ENCODE results near the gene BPGM.

The BPGM gene

DNA sequence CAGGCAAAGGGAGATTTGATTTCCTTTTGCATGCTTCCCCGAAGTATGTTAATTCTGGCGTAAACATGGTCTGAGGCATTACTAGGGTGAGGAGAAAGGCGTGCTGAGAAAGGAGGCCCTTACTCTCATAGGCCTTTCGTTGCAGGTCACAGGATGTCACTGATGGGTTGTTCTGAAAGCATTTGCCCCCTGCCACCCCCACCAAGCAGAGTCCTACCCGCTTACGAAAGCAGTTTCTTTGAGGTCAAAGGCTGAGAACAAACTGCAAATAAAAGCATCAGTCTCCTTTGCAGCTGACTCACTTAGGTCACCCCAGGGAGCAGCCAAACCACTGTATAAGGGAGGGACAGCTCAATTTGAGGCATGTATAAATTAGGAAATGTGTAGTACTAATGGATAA is 57.1 kb downstream of the BPGM start:
- Histone ChIP-seq H3K27me3 (ENCODE audit: insufficient read depth, low read length, poor library complexity, severe bottlenecking) (no peaks in the 10 kb centered on the region), H3K36me3 (ENCODE audit: insufficient read depth, low read length) (no peaks in the 10 kb centered on the region), H3K79me2 (ENCODE audit: insufficient read depth, low read length) (no peaks in the 10 kb centered on the region), H2AFZ (ENCODE audit: low read length) (no peak overlapping the region), H3K9me2 (replicated peaks; ENCODE audit: low read depth, low read length) (no peaks in the 10 kb centered on the region), H3F3A (ENCODE audit: low read depth) (no peaks in the 10 kb centered on the region), H3K4me2 (ENCODE audit: low read depth, low read length, poor library complexity, severe bottlenecking) (no peak overlapping the region), H3K9ac (ENCODE audit: low read depth, low read length, poor library complexity, severe bottlenecking) (no peak overlapping the region), H3K4me3 (ENCODE audit: low read length, poor library complexity, severe bottlenecking) (no peak overlapping the region), H3K4me1 (ENCODE audit: insufficient read depth, low read length, poor library complexity, severe bottlenecking) (no peaks in the 10 kb centered on the region), H3K9me3 (ENCODE audit: insufficient read depth, low read depth, low read length) (no peaks in the 10 kb centered on the region), H4K20me1 (ENCODE audit: insufficient read depth, low read length, poor library complexity, severe bottlenecking) (no peaks in the 10 kb centered on the region)
- TF ChIP-seq, protein P1, sequence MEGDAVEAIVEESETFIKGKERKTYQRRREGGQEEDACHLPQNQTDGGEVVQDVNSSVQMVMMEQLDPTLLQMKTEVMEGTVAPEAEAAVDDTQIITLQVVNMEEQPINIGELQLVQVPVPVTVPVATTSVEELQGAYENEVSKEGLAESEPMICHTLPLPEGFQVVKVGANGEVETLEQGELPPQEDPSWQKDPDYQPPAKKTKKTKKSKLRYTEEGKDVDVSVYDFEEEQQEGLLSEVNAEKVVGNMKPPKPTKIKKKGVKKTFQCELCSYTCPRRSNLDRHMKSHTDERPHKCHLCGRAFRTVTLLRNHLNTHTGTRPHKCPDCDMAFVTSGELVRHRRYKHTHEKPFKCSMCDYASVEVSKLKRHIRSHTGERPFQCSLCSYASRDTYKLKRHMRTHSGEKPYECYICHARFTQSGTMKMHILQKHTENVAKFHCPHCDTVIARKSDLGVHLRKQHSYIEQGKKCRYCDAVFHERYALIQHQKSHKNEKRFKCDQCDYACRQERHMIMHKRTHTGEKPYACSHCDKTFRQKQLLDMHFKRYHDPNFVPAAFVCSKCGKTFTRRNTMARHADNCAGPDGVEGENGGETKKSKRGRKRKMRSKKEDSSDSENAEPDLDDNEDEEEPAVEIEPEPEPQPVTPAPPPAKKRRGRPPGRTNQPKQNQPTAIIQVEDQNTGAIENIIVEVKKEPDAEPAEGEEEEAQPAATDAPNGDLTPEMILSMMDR (conservative IDR thresholded peaks at IDR 0.05; ENCODE audit: low read length), result no peak

- no peaks in the 10 kb centered on the region for H3K4me1 ChIP-seq (ENCODE audit: insufficient read depth, low read length, poor library complexity, severe bottlenecking)
- H4K20me1 ChIP-seq (ENCODE audit: insufficient read depth, low read length, poor library complexity, severe bottlenecking), result no peaks in the 10 kb centered on the region
- no peak overlapping the region for H3K4me3 ChIP-seq (ENCODE audit: low read length, poor library complexity, severe bottlenecking)
- no peaks in the 10 kb centered on the region for H3K9me2 ChIP-seq (replicated peaks; ENCODE audit: low read depth, low read length)
- no peaks in the 10 kb centered on the region for H3K27me3 ChIP-seq (ENCODE audit: insufficient read depth, low read length, poor library complexity, severe bottlenecking)
- no peaks in the 10 kb centered on the region for H3F3A ChIP-seq (ENCODE audit: low read depth)
- TF ChIP-seq, protein P1 (conservative IDR thresholded peaks at IDR 0.05; ENCODE audit: low read length), result no peak
- no peak for TF ChIP-seq EZH2phosphoT487 (IDR thresholded peaks at IDR 0.05; ENCODE audit: borderline replicate concordance)
- no peaks in the 10 kb centered on the region for H3K79me2 ChIP-seq (ENCODE audit: insufficient read depth, low read length)
- H3K9ac ChIP-seq (ENCODE audit: low read depth, low read length, poor library complexity, severe bottlenecking), result no peak overlapping the region
- H3K9me3 ChIP-seq (ENCODE audit: insufficient read depth, low read depth, low read length), result no peaks in the 10 kb centered on the region
- H2AFZ ChIP-seq (ENCODE audit: low read length), result no peak overlapping the region
- no peak overlapping the region for H3K4me2 ChIP-seq (ENCODE audit: low read depth, low read length, poor library complexity, severe bottlenecking)
- H3K36me3 ChIP-seq (ENCODE audit: insufficient read depth, low read length), result no peaks in the 10 kb centered on the region
Observed at GRCh38 chr7:134704827-134705226, 58.2 kb downstream of the BPGM start.

- H3K9me2 ChIP-seq (replicated peaks; ENCODE audit: low read depth, low read length), result no peaks in the 10 kb centered on the region
- no peaks in the 10 kb centered on the region for H3K27me3 ChIP-seq (ENCODE audit: insufficient read depth, low read length, poor library complexity, severe bottlenecking)
- no peak overlapping the region for H3K4me3 ChIP-seq (ENCODE audit: low read length, poor library complexity, severe bottlenecking)
- no peaks in the 10 kb centered on the region for H3K79me2 ChIP-seq (ENCODE audit: insufficient read depth, low read length)
- H3F3A ChIP-seq (ENCODE audit: low read depth), result no peaks in the 10 kb centered on the region
- H3K4me1 ChIP-seq (ENCODE audit: insufficient read depth, low read length, poor library complexity, severe bottlenecking), result no peaks in the 10 kb centered on the region
- H3K9ac ChIP-seq (ENCODE audit: low read depth, low read length, poor library complexity, severe bottlenecking), result no peak overlapping the region
- TF ChIP-seq, protein P1 (conservative IDR thresholded peaks at IDR 0.05; ENCODE audit: low read length), result no peak
- TF ChIP-seq EZH2phosphoT487 (IDR thresholded peaks at IDR 0.05; ENCODE audit: borderline replicate concordance), result no peak
- no peaks in the 10 kb centered on the region for H4K20me1 ChIP-seq (ENCODE audit: insufficient read depth, low read length, poor library complexity, severe bottlenecking)
- no peaks in the 10 kb centered on the region for H3K9me3 ChIP-seq (ENCODE audit: insufficient read depth, low read depth, low read length)
- no peak overlapping the region for H2AFZ ChIP-seq (ENCODE audit: low read length)
- H3K4me2 ChIP-seq (ENCODE audit: low read depth, low read length, poor library complexity, severe bottlenecking), result no peak overlapping the region
- no peaks in the 10 kb centered on the region for H3K36me3 ChIP-seq (ENCODE audit: insufficient read depth, low read length)
Observed at GRCh38 chr7:134705716-134706115, 59.1 kb downstream of the BPGM start.

Measured in Loucy (cell line).